HG03469 (cell line): ENCODE measurements around the gene CHD5.
"Not testable (repeated sequence)": the region's sequence is repeated elsewhere in the genome, so short reads cannot be mapped to it uniquely, and the experiment has no call there.

Experiments used
- ATAC-seq: cut with Tn5 transposase; IDR thresholded peaks from one replicate; pipeline ENCODE4 v1.9.1; 2021; ENCODE audit warnings: mild to moderate bottlenecking, moderate library complexity, moderate number of reproducible peaks; ENCODE audit not compliant: unreplicated experiment

Gene CHD5

GRCh38 chr1:6088956-6089355 is 91.2 kb downstream of the CHD5 start:
- ATAC-seq, result no peak

GRCh38 chr1:6087958-6088357 is 92.2 kb downstream of the CHD5 start:
- no peak for ATAC-seq

GRCh38 chr1:6087377-6087772 is 92.7 kb downstream of the CHD5 start:
- ATAC-seq, result no peak

- ATAC-seq, result no peak
Observed at GRCh38 chr1:6086762-6087376, 93.3 kb downstream of the CHD5 start.

- ATAC-seq, result no peak
Observed at GRCh38 chr1:6086358-6086757, 93.8 kb downstream of the CHD5 start.

GRCh38 chr1:6085666-6086065 is 94.5 kb downstream of the CHD5 start:
- ATAC-seq, result no peak

GRCh38 chr1:6084781-6085495 is 95.2 kb downstream of the CHD5 start:
- no peak for ATAC-seq

GRCh38 chr1:6083801-6084446 is 96.2 kb downstream of the CHD5 start:
- ATAC-seq, result no peak

GRCh38 chr1:6083385-6083784 is 96.7 kb downstream of the CHD5 start:
- ATAC-seq, result no peak

GRCh38 chr1:6082430-6082971 is 97.6 kb downstream of the CHD5 start:
- ATAC-seq, result no peak

GRCh38 chr1:6081901-6082300 is 98.2 kb downstream of the CHD5 start:
- ATAC-seq, result no peak

GRCh38 chr1:6080469-6080868 is 99.7 kb downstream of the CHD5 start:
- no peak for ATAC-seq

GRCh38 chr1:6077919-6078318 is 102.2 kb downstream of the CHD5 start:
- ATAC-seq, result no peak

GRCh38 chr1:6077506-6077905 is 102.6 kb downstream of the CHD5 start:
- no peak for ATAC-seq

GRCh38 chr1:6077061-6077460 is 103.1 kb downstream of the CHD5 start:
- ATAC-seq, result not testable (repeated sequence)

- ATAC-seq, result no peak
Observed at GRCh38 chr1:6075748-6076147, 104.4 kb downstream of the CHD5 start.

GRCh38 chr1:6074192-6074901 is 105.8 kb downstream of the CHD5 start:
- ATAC-seq, result no peak

GRCh38 chr1:6073480-6074053 is 106.6 kb downstream of the CHD5 start:
- ATAC-seq, result no peak

- no peak for ATAC-seq
Observed at GRCh38 chr1:6072774-6073479, 107.2 kb downstream of the CHD5 start.

GRCh38 chr1:6071219-6071618 is 108.9 kb downstream of the CHD5 start:
- ATAC-seq, result no peak
